Activated CD8-positive, alpha-beta T cell treated with anti-CD3 and anti-CD28 coated beads for 36 hours (primary cell): Measurements from ENCODE around the gene EIF4B. TPM values are rescaled to one million over a fixed set of nuclear protein-coding genes. Genes with fewer than 3 reads are reported as not detected.

Source experiments
- ATAC-seq: fragments of 200-7000 bp; cut with Tn5 transposase; one replicate; pipeline ENCODE4 v1.10.0; 2021; ENCODE audit warnings: mild to moderate bottlenecking, moderate library complexity
- CTCF ChIA-PET: fragments of 350-600 bp; sonication (Branson Sonifier 250); formaldehyde crosslinking; loops from one replicate; lab custom pipeline; 2021; ENCODE audit warnings: antibody characterized with exemption; lab: Charles Lee
- POLR2A ChIA-PET: fragments of 350-600 bp; sonication (Branson Sonifier 250); formaldehyde crosslinking; loops from one replicate; lab custom pipeline; 2021; ENCODE audit warnings: antibody characterized with exemption; lab: Charles Lee
- DNase-seq: peaks from one replicate; pipeline ENCODE4 v3.0.0-alpha.2; 2020
- H3K27ac Mint-ChIP-seq: one replicate; pipeline ENCODE4 v1.8.0; 2021; ENCODE audit warnings: mild to moderate bottlenecking, mixed read lengths
- H3K27me3 Mint-ChIP-seq: one replicate; pipeline ENCODE4 v1.8.0; 2021; ENCODE audit warnings: mixed read lengths
- H3K36me3 Mint-ChIP-seq: one replicate; pipeline ENCODE4 v1.8.0; 2021; ENCODE audit warnings: low read depth, mixed read lengths
- H3K4me1 Mint-ChIP-seq: one replicate; pipeline ENCODE4 v1.8.0; 2021; ENCODE audit warnings: low read depth, mixed read lengths
- H3K4me3 Mint-ChIP-seq: one replicate; pipeline ENCODE4 v1.8.0; 2021; ENCODE audit warnings: mild to moderate bottlenecking, moderate library complexity, mixed read lengths
- H3K9me3 Mint-ChIP-seq: one replicate; pipeline ENCODE4 v1.8.0; 2021; ENCODE audit warnings: mixed read lengths
- intact Hi-C: fragments of 100-400 bp; cut with micrococcal nuclease; formaldehyde crosslinking; loops from one replicate; pipeline ENCODE4 v1.10.0; 2022
- total RNA-seq, 2 experiments: library from RNA; stranded (reverse); gene quantifications; one replicate each; pipeline ENCODE4 v1.2.3, GENCODE V29; 2021
- TF ChIP-seq, protein P1 (sequence below): fragments of 200-600 bp; IDR thresholded peaks from one replicate; pipeline ENCODE4 v1.8.0; 2022; ENCODE audit warnings: antibody characterized with exemption, mild to moderate bottlenecking

EIF4B gene
- total RNA-seq, 2 experiments from 2014 or later: 789 to 814 TPM

- Mint-ChIP-seq H3K27me3 (no peaks in the 10 kb centered on the region), H3K9me3 (no peaks in the 10 kb centered on the region), H3K27ac (peak within 1 kb of the TSS; percentile 8), H3K36me3 (no peaks in the 10 kb centered on the region), H3K4me3 (peak within 1 kb of the TSS; percentile 8), H3K4me1 (peaks cover 33% of the 10 kb centered on the region)
- ATAC-seq (no peak), DNase-seq (no peak)
- intact Hi-C loops: no loop called here
- TF ChIP-seq, protein P1, sequence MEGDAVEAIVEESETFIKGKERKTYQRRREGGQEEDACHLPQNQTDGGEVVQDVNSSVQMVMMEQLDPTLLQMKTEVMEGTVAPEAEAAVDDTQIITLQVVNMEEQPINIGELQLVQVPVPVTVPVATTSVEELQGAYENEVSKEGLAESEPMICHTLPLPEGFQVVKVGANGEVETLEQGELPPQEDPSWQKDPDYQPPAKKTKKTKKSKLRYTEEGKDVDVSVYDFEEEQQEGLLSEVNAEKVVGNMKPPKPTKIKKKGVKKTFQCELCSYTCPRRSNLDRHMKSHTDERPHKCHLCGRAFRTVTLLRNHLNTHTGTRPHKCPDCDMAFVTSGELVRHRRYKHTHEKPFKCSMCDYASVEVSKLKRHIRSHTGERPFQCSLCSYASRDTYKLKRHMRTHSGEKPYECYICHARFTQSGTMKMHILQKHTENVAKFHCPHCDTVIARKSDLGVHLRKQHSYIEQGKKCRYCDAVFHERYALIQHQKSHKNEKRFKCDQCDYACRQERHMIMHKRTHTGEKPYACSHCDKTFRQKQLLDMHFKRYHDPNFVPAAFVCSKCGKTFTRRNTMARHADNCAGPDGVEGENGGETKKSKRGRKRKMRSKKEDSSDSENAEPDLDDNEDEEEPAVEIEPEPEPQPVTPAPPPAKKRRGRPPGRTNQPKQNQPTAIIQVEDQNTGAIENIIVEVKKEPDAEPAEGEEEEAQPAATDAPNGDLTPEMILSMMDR: no peak
- POLR2A ChIA-PET: interaction anchor here (0.9 kb wide), 1 partner anchor 12 kb away, joined by 3 read pairs; no protein-coding TSS in a partner anchor
- CTCF ChIA-PET: interaction anchor here (0.8 to 2.7 kb wide), 3 partner anchors 16 to 49 kb away, joined by 3 to 18 read pairs (median 5); no protein-coding TSS in a partner anchor
Measured at GRCh38 chr12:53049571-53050318, 43.5 kb downstream of the EIF4B start, which contains the start of gene TNS2. Gene TNS2, plus strand, starts transcription at chr12:53050065. Its CDS starts 121 bp downstream, at chr12:53050186.

DNA sequence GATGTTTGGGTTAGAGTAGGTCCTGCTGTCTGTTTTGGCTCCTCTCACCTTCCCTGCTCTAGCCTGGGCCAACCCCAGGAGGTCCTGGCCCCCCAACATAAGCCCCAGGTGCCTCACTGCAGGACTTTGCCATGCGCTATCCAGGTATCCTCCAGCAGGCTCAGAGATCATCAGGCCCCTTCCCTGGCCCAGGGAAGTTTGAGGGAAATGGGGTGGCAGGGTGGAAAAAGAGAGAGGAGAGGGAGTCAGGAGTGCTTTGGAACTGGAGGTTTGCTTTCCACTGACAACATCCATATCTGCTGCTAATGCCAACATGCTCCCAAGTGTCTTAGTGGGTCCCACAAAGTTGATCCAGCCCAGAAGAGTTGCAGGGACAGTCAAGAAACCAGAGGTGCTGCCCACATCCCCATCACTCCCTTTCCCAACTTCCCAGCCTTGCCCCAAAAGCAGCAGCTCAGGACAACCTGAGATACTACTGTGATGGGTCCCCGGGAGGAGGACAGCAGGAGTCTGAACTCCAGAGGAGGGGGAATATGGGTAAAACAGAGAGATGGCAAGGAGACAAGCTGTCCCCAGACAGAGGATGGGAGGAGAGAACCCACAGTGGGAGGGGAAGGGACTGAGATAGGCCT is 44.3 kb downstream of the EIF4B start:
- Mint-ChIP-seq H3K36me3 (no peaks in the 10 kb centered on the region), H3K4me3 (no peak overlapping the region), H3K4me1 (peaks cover 33% of the 10 kb centered on the region), H3K27ac (peak overlapping the region; percentile 2), H3K9me3 (no peaks in the 10 kb centered on the region), H3K27me3 (no peaks in the 10 kb centered on the region)
- TF ChIP-seq, protein P1: no peak
- DNase-seq (no peak), ATAC-seq (no peak)
- POLR2A ChIA-PET: interaction anchor here (1.3 kb wide), 1 partner anchor 15 kb away, joined by 3 read pairs; no protein-coding TSS in a partner anchor
- intact Hi-C loops: no loop called here
- CTCF ChIA-PET: interaction anchor here (0.8 to 1.2 kb wide), 3 partner anchors 15 to 163 kb away, joined by 3 read pairs; no protein-coding TSS in a partner anchor

- intact Hi-C loops: no loop called here
- no peaks in the 10 kb centered on the region for H3K9me3 Mint-ChIP-seq
- ATAC-seq (no peak), DNase-seq (no peak)
- TF ChIP-seq, protein P1: no peak
- no peaks in the 10 kb centered on the region for H3K36me3 Mint-ChIP-seq
- ChIA-PET POLR2A (interaction anchor here (0.8 to 1.3 kb wide), 3 partner anchors 11 to 15 kb away, joined by 3 read pairs; no protein-coding TSS in a partner anchor), CTCF (interaction anchor here (0.8 to 7.5 kb wide), 6 partner anchors 8 to 270 kb away, joined by 3 to 93 read pairs (median 3); partner anchors contain the start of gene AAAS)
- no peak overlapping the region for H3K27ac Mint-ChIP-seq
- no peak overlapping the region for H3K4me3 Mint-ChIP-seq
- peaks cover 30% of the 10 kb centered on the region for H3K4me1 Mint-ChIP-seq
- H3K27me3 Mint-ChIP-seq: no peaks in the 10 kb centered on the region
Measured at GRCh38 chr12:53051058-53051880, 45.0 kb downstream of the EIF4B start.

DNA sequence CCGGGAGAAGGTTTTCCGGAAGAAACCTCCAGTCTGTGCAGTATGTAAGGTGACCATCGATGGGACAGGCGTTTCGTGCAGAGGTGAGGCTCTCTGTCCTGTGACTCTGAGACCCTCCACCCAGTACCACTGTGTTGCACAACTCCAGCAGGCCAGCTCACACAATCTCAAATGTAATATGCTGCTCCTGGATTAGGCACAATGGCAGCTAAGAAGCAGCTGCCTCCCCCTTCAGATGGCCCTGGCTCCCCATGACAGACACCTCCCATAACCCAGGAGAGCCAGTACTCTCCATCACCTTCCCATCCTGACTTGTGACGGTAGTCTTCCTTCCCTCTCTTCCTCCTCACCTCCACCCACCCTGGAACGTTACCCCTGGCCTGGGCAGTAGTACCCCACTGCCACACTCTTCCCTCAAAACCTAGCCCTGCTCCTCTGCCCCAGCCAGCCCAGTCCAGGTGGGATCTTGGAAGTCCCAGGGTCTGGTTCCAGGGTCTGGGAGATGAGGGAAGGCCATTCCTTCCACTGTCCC is 45.7 kb downstream of the EIF4B start:
- no peak for ATAC-seq

More for the DNA sequence above, 45.7 kb downstream of the EIF4B start:
- ChIA-PET POLR2A (interaction anchor here (0.8 to 1.3 kb wide), 3 partner anchors 11 to 14 kb away, joined by 3 read pairs; no protein-coding TSS in a partner anchor), CTCF (interaction anchor here (1.0 to 7.5 kb wide), 5 partner anchors 9 to 269 kb away, joined by 3 to 93 read pairs (median 3); partner anchors contain the start of gene AAAS)
- Mint-ChIP-seq H3K27me3 (no peaks in the 10 kb centered on the region), H3K9me3 (no peaks in the 10 kb centered on the region), H3K36me3 (no peaks in the 10 kb centered on the region), H3K4me1 (peaks cover 24% of the 10 kb centered on the region), H3K4me3 (no peak overlapping the region), H3K27ac (no peak overlapping the region)
- no peak for DNase-seq
- TF ChIP-seq, protein P1: no peak
- intact Hi-C loops: no loop called here
